ENCODE results near the gene RAP2B. TPM values are rescaled to one million over a fixed set of nuclear protein-coding genes. Genes with fewer than 3 reads are reported as not detected.
A peak's percentile ranks its signal among the peaks of the same experiment; 100 is the strongest.

The RAP2B gene
- total and polyA plus RNA-seq, 2 of the 13 experiments (the other 11 are each of a cell fraction or from before 2014, with no cell fraction given), result 6.4 to 7.1 TPM

DNA sequence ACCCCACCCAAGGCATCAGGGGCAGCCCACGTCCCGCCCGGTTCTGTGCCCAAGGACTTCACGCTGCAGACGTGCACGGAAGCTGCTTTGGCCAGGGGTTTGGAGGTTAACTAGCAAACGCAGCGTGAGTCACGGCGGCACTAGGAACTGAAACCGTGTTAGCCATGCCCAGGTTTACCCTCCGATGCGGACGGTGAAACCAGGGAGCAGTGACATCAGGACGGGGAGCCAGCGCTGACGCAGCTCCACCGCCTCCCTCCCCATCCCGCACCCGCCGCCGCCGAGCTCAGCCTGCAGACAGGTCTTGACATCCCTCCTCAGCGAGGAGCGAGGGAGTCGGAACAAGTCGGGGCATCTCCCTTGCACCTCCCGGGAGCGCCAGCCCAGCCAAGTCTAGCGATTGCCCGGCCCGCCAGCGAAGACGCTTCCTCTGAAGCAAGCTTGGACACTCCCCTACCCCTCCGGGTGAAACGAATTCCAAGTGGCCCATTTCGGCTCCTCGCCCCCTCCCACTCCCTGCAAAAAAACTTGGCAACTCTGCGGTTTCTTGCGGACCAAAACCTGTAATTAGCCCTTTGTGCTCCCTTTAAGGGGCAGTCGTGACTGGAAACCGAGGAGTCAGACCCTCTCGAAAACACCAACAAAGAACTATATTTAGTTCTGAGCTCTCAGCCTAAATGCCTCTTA, 1.4 kb upstream of the RAP2B start (continued):
- TF ChIP-seq, protein P1, sequence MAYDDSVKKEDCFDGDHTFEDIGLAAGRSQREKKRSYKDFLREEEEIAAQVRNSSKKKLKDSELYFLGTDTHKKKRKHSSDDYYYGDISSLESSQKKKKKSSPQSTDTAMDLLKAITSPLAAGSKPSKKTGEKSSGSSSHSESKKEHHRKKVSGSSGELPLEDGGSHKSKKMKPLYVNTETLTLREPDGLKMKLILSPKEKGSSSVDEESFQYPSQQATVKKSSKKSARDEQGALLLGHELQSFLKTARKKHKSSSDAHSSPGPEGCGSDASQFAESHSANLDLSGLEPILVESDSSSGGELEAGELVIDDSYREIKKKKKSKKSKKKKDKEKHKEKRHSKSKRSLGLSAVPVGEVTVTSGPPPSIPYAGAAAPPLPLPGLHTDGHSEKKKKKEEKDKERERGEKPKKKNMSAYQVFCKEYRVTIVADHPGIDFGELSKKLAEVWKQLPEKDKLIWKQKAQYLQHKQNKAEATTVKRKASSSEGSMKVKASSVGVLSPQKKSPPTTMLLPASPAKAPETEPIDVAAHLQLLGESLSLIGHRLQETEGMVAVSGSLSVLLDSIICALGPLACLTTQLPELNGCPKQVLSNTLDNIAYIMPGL (CRISPR knock-in tag; IDR thresholded peaks at IDR 0.05; ENCODE audit: borderline replicate concordance in 1 of 2, low read depth in 1 of 2), result peak; percentile 8 to 46; a peak in 1 of 4 replicates
- TF ChIP-seq DNMT1 (CRISPR knock-in tag; IDR thresholded peaks at IDR 0.05) (peak; percentile 80; the same call in 1 of the 2 replicates), NONO (IDR thresholded peaks at IDR 0.05) (no peak), NONO (CRISPR knock-in tag; conservative IDR thresholded peaks at IDR 0.05) (peak; percentile 55; the same call in 1 of the 2 replicates), ZMYM4 (CRISPR knock-in tag; IDR thresholded peaks at IDR 0.05) (0 out of 2 replicates have a peak, but pooled peaks have one; percentile 10), REL (CRISPR knock-in tag; conservative IDR thresholded peaks at IDR 0.05) (0 out of 2 replicates have a peak, but pooled peaks have one; percentile 41), FOXO1 (CRISPR knock-in tag; IDR thresholded peaks at IDR 0.05) (peak; percentile 48; the same call in 1 of the 2 replicates), NR2F1 (CRISPR knock-in tag; IDR thresholded peaks at IDR 0.05) (peak; percentile 11; a peak in 2 of 4 replicates), ZNF256 (CRISPR knock-in tag; conservative IDR thresholded peaks at IDR 0.05) (no peak), ZNF33A (CRISPR knock-in tag; IDR thresholded peaks at IDR 0.05; ENCODE audit: borderline replicate concordance) (peak; percentile 51; the same call in 1 of the 2 replicates), POLR2G (IDR thresholded peaks at IDR 0.05; ENCODE audit: low read depth, low read length) (peak; percentile 77), FOXM1 (CRISPR knock-in tag; IDR thresholded peaks at IDR 0.05) (no peak), ZNF775 (CRISPR knock-in tag; IDR thresholded peaks at IDR 0.05; ENCODE audit: borderline replicate concordance) (no peak)
- TF ChIP-seq, protein P2, sequence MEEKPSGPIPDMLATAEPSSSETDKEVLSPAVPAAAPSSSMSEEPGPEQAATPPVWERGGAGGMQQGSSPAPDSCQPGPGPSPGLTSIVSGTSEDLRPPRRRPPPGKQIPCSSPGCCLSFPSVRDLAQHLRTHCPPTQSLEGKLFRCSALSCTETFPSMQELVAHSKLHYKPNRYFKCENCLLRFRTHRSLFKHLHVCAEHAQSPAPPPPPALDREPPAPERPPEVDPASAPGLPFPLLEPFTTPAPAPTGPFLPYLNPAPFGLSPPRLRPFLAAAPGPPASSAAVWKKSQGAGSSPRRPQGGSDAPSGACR (CRISPR knock-in tag; IDR thresholded peaks at IDR 0.05), result peak; percentile 68; the same call in 1 of the 2 replicates
- TF ChIP-seq, protein P3, sequence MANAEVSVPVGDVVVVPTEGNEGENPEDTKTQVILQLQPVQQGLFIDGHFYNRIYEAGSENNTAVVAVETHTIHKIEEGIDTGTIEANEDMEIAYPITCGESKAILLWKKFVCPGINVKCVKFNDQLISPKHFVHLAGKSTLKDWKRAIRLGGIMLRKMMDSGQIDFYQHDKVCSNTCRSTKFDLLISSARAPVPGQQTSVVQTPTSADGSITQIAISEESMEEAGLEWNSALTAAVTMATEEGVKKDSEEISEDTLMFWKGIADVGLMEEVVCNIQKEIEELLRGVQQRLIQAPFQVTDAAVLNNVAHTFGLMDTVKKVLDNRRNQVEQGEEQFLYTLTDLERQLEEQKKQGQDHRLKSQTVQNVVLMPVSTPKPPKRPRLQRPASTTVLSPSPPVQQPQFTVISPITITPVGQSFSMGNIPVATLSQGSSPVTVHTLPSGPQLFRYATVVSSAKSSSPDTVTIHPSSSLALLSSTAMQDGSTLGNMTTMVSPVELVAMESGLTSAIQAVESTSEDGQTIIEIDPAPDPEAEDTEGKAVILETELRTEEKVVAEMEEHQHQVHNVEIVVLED (CRISPR knock-in tag; IDR thresholded peaks at IDR 0.05; ENCODE audit: borderline replicate concordance), result no peak; the same call in 1 of the 2 replicates
- TF ChIP-seq, protein P4, sequence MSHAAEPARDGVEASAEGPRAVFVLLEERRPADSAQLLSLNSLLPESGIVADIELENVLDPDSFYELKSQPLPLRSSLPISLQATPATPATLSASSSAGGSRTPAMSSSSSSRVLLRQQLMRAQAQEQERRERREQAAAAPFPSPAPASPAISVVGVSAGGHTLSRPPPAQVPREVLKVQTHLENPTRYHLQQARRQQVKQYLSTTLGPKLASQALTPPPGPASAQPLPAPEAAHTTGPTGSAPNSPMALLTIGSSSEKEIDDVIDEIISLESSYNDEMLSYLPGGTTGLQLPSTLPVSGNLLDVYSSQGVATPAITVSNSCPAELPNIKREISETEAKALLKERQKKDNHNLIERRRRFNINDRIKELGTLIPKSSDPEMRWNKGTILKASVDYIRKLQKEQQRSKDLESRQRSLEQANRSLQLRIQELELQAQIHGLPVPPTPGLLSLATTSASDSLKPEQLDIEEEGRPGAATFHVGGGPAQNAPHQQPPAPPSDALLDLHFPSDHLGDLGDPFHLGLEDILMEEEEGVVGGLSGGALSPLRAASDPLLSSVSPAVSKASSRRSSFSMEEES (CRISPR knock-in tag; IDR thresholded peaks at IDR 0.05), result no peak
- TF ChIP-seq, protein P5, sequence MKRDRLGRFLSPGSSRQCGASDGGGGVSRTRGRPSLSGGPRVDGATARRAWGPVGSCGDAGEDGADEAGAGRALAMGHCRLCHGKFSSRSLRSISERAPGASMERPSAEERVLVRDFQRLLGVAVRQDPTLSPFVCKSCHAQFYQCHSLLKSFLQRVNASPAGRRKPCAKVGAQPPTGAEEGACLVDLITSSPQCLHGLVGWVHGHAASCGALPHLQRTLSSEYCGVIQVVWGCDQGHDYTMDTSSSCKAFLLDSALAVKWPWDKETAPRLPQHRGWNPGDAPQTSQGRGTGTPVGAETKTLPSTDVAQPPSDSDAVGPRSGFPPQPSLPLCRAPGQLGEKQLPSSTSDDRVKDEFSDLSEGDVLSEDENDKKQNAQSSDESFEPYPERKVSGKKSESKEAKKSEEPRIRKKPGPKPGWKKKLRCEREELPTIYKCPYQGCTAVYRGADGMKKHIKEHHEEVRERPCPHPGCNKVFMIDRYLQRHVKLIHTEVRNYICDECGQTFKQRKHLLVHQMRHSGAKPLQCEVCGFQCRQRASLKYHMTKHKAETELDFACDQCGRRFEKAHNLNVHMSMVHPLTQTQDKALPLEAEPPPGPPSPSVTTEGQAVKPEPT (CRISPR knock-in tag; IDR thresholded peaks at IDR 0.05; ENCODE audit: low read depth), result no peak
- TF ChIP-seq, protein P6, sequence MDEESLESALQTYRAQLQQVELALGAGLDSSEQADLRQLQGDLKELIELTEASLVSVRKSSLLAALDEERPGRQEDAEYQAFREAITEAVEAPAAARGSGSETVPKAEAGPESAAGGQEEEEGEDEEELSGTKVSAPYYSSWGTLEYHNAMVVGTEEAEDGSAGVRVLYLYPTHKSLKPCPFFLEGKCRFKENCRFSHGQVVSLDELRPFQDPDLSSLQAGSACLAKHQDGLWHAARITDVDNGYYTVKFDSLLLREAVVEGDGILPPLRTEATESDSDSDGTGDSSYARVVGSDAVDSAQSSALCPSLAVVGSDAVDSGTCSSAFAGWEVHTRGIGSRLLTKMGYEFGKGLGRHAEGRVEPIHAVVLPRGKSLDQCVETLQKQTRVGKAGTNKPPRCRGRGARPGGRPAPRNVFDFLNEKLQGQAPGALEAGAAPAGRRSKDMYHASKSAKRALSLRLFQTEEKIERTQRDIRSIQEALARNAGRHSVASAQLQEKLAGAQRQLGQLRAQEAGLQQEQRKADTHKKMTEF (CRISPR knock-in tag; IDR thresholded peaks at IDR 0.05), result peak; percentile 36; the same call in 1 of the 2 replicates
